GM19240 (cell line): ENCODE measurements around the gene TRDN.

Experiments
- DNase-seq: peaks from one replicate; pipeline ENCODE4 v3.0.0; 2011; ENCODE audit warnings: low spot score; ENCODE audit not compliant: insufficient read length

TRDN gene

GRCh38 chr6:123418071-123418470 lies 218.7 kb downstream of the TRDN start:
- DNase-seq = no peak

DNA sequence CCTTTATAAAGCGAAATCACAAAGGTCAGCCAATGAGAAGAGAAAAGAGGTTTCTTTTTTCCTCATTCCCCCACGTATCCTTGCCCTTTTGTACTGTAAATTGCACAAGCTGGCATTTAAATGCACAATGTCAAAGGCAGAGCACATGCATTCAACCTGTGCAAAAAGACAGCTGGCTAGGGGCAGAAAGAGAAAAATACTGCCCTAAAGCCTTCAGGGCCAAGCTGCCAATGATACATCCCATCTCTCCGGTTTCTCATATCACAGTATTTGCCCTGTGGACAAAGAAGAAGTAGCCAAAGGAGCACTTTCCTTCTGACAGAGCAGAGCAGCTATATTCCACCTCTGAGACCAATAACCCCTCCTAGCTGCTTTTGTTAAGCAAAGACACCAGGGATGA lies 219.2 kb downstream of the TRDN start:
- DNase-seq = no peak

DNA sequence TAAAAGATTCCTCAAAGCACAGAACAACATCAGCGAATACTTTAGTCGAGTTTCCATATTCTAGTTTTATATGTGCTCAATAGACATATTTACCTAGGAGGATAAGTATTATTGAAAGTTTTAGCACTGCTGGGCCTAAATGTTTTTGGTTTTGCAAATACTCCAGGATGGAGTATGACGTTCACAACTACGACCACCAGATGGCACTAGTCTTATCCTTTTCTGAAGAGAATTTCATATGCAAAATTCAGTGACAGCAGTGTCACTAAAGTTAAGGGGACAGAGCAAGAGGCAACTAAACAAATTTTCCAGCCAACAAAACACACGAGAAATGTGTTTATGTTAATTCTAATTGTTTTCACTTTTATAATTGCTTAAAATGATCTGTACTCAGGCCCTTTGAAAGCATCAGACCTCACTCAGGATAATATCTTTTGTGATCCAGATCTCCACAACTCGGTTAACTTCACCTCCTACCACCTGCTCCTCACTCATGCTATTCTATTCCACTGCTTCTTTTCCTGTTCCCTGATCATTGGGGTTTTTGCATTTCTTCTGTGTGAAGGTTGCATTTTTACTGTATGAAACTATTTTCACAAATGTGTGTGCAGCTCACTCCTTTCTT lies 220.8 kb downstream of the TRDN start:
- DNase-seq = no peak

GRCh38 chr6:123404975-123405374 lies 231.8 kb downstream of the TRDN start:
- DNase-seq = no peak

DNA sequence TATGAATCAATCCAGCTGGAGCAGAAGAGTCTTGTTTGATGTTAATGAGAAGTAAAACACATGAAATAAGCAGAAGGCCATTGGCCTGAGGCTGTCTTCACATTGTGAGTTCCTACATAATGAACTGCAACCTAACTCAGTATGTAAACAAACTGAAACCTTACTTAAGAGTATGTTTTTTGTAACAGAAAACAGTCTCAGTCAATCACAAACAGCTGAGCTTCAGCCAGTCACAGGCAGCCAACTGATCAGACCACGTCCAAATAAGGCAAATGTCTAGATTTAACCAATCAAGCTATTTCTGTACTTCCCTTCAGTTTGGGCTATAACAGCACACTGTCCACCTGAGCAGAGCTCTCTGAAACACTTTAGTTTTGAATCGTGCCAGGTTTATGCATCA lies 234.7 kb downstream of the TRDN start:
- DNase-seq = no peak

- no peak for DNase-seq
Observed at GRCh38 chr6:123398072-123398471, 238.7 kb downstream of the TRDN start.

GRCh38 chr6:123393331-123393730 lies 243.4 kb downstream of the TRDN start:
- no peak for DNase-seq

GRCh38 chr6:123383718-123384117 lies 253.0 kb downstream of the TRDN start:
- DNase-seq = no peak

DNA sequence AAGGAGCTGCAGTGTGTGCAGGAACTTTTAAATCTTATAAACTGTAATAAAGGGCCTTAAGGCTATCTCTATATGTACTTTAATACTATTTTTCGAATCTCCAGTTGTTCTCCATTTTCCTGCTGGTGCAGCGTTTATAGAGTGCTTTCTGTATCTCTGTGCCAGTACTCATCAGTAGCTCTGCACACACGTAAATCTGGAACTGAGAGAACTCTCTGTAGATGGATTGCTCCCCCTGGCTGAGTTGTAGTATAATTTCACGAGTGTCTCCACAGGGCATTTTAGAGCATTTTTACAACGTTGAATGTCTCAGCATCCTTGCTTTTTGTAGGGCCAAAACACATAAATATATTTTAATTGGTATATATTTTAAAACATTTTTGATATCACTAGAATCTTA lies 256.5 kb downstream of the TRDN start:
- DNase-seq = no peak

DNA sequence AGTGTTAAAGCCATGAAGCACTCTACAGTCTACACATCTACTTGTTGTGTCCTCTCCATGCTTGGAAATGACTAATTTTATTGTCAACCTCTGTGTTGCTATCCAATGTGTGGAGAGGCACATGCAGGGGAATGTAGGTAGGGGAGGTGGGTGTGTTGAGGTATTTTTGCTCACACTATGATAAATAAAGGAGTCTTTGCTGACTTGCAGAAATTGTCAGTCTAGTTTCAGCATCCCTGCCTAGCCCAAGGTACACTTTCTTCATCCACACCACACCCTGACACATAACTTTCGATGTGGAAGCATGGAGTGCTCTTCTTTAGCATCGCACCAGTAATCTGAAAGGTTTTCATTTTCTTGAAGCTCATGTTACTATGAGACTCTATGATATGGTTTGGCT lies 264.0 kb downstream of the TRDN start:
- DNase-seq = no peak

GRCh38 chr6:123363912-123364311 lies 272.8 kb downstream of the TRDN start:
- DNase-seq = no peak

GRCh38 chr6:123360359-123360758 lies 276.4 kb downstream of the TRDN start:
- no peak for DNase-seq

GRCh38 chr6:123352705-123353104 lies 284.0 kb downstream of the TRDN start:
- no peak for DNase-seq

DNA sequence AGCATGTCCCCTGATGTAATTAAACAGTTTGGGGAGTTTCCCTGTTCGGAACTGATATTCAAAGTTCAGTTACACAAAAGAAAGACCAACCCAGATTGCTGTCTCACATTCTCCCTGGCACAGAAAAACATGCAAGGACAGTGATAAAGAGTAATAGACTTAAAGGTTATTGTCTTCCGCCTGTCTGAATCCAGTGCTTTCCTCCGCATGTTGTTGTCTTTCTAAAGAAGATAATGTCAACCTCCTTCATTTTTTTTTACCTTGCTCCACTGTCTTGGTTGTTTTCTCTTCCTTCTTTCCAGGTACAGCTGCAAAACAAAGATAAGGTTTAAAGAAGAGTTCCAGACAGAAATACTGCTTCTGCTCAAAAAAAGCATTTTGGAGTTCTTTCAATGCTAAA lies 284.5 kb downstream of the TRDN start:
- no peak for DNase-seq

- no peak for DNase-seq
Observed at GRCh38 chr6:123343836-123344235, 292.9 kb downstream of the TRDN start.

DNA sequence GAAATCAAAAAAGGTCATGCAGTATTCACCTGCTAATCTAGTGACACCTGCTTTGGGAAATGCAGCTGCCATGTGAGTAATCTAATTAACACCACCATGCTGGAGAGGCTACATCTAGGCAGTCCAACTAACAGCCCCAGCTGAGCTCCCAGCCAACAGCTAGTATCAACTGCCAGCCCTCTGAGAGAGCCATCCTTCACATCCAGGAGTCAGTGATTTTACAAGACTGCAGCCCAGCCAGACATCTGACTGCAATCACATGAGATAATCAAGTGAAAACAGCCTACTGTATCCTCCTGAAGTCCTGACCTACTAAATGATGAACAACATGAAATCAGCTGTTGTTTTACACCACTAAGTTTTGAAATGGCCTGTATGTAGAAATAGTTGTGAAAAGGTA lies 298.4 kb downstream of the TRDN start:
- no peak for DNase-seq

GRCh38 chr6:123333000-123333756 lies 303.6 kb downstream of the TRDN start:
- DNase-seq = no peak

GRCh38 chr6:123332070-123332469 lies 304.7 kb downstream of the TRDN start:
- no peak for DNase-seq

GRCh38 chr6:123329337-123329736 lies 307.4 kb downstream of the TRDN start:
- no peak for DNase-seq

GRCh38 chr6:123323452-123324329 lies 313.1 kb downstream of the TRDN start:
- no peak for DNase-seq

- no peak for DNase-seq
Observed at GRCh38 chr6:123321020-123321419, 315.7 kb downstream of the TRDN start.

GRCh38 chr6:123316733-123317323 lies 319.9 kb downstream of the TRDN start:
- no peak for DNase-seq
